Measurements from ENCODE around the gene CLTC. TPM values are rescaled to one million over a fixed set of nuclear protein-coding genes. Genes with fewer than 3 reads are reported as not detected.

Gene CLTC
- total and polyA plus RNA-seq, 2 experiments from 2014 or later = 107 to 344 TPM

DNA sequence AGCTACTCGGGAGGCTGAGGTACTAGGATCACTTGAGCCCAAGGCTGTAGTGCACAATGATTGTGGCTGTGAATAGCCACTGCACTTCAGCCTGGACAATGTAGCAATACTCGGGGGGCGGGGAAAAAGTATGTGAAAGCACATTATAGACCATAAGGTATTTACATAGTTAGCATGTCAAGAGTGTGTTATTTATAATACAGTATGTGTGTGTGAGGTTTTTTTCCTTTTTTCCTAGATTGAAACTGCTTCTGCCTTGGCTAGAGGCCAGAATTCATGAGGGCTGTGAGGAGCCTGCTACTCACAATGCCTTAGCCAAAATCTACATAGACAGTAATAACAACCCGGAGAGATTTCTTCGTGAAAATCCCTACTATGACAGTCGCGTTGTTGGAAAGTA, 57.0 kb downstream of the CLTC start:
- Histone ChIP-seq H2AFZ (no peak overlapping the region), H3K4me2 (no peak overlapping the region), H3K79me2 (replicated peaks; ENCODE audit: insufficient read depth) (no peaks in the 10 kb centered on the region), H3K9me2 (ENCODE audit: insufficient read depth) (no peaks in the 10 kb centered on the region), H3K4me1 (ENCODE audit: insufficient read depth) (no peaks in the 10 kb centered on the region), H3K36me3 (ENCODE audit: insufficient read depth) (peaks cover 74% of the 10 kb centered on the region), H3K27ac (ENCODE audit: low read depth) (no peak overlapping the region), H4K20me1 (replicated peaks; ENCODE audit: insufficient read depth) (peaks cover 7% of the 10 kb centered on the region; the same call in 1 of the 2 replicates), H3F3A (replicated peaks; ENCODE audit: low read depth) (0 out of 2 replicates have a peak, but pooled peaks cover 3% of the 10 kb centered on the region), H3K4me3 (no peak overlapping the region), H3K27me3 (ENCODE audit: insufficient read depth) (no peaks in the 10 kb centered on the region)
- no peak overlapping the region for H3K4me3 Mint-ChIP-seq
- no peak overlapping the region for H3K27ac Mint-ChIP-seq
- H3K9me3 Mint-ChIP-seq = no peaks in the 10 kb centered on the region
- DNase-seq (ENCODE audit: low spot score) = no peak
- H3K36me3 Mint-ChIP-seq (ENCODE audit: low read depth) = peaks cover 75% of the 10 kb centered on the region
- ATAC-seq = no peak
- TF ChIP-seq, protein P1, sequence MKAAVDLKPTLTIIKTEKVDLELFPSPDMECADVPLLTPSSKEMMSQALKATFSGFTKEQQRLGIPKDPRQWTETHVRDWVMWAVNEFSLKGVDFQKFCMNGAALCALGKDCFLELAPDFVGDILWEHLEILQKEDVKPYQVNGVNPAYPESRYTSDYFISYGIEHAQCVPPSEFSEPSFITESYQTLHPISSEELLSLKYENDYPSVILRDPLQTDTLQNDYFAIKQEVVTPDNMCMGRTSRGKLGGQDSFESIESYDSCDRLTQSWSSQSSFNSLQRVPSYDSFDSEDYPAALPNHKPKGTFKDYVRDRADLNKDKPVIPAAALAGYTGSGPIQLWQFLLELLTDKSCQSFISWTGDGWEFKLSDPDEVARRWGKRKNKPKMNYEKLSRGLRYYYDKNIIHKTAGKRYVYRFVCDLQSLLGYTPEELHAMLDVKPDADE (IDR thresholded peaks at IDR 0.05) = no peak
- TF ChIP-seq CREB1 (CRISPR knock-in tag; IDR thresholded peaks at IDR 0.05; ENCODE audit: low read depth) (no peak), NANOG (IDR thresholded peaks at IDR 0.05; ENCODE audit: borderline replicate concordance) (no peak), ZNF114 (CRISPR knock-in tag; IDR thresholded peaks at IDR 0.05) (no peak), EZH2phosphoT487 (IDR thresholded peaks at IDR 0.05; ENCODE audit: unreplicated experiment) (no peak)
- no peaks in the 10 kb centered on the region for H3K4me1 Mint-ChIP-seq
- no peaks in the 10 kb centered on the region for H3K27me3 Mint-ChIP-seq (ENCODE audit: insufficient read depth, low read depth, poor library complexity)

DNA sequence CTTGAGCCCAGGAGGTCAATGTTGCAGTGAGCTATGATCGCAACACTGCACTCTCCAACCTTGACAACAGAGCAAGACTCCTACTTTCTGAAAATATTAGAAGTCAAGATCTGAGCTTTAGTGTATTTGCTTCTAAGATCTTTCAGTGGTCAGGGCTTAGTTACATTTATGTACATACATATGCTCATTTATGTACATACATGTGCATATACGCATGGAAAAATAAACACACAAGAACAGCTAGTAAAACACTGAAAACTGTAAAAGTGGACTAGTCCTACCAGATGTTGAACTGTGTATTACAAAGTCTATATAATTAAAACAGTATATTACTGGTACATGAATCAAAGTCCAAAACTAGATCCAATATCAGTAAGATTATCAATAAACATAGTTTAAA, 59.2 kb downstream of the CLTC start:
- peaks cover 89% of the 10 kb centered on the region for H3K36me3 Mint-ChIP-seq (ENCODE audit: low read depth)
- Histone ChIP-seq H3K4me3 (no peak overlapping the region), H2AFZ (no peak overlapping the region), H3K27me3 (ENCODE audit: insufficient read depth) (no peaks in the 10 kb centered on the region), H3K4me2 (no peak overlapping the region), H3K27ac (ENCODE audit: low read depth) (no peak overlapping the region), H3K79me2 (replicated peaks; ENCODE audit: insufficient read depth) (no peaks in the 10 kb centered on the region), H3K4me1 (ENCODE audit: insufficient read depth) (no peaks in the 10 kb centered on the region), H3F3A (replicated peaks; ENCODE audit: low read depth) (0 out of 2 replicates have a peak, but pooled peaks cover 3% of the 10 kb centered on the region), H3K36me3 (ENCODE audit: insufficient read depth) (peaks cover 82% of the 10 kb centered on the region), H3K9me2 (ENCODE audit: insufficient read depth) (no peaks in the 10 kb centered on the region), H4K20me1 (replicated peaks; ENCODE audit: insufficient read depth) (peaks cover 6% of the 10 kb centered on the region; the same call in 1 of the 2 replicates)
- no peaks in the 10 kb centered on the region for H3K9me3 Mint-ChIP-seq
- H3K27ac Mint-ChIP-seq = no peak overlapping the region
- DNase-seq (ENCODE audit: low spot score) = no peak
- no peak for ATAC-seq
- no peaks in the 10 kb centered on the region for H3K4me1 Mint-ChIP-seq
- no peaks in the 10 kb centered on the region for H3K27me3 Mint-ChIP-seq (ENCODE audit: insufficient read depth, low read depth, poor library complexity)
- TF ChIP-seq, protein P2, sequence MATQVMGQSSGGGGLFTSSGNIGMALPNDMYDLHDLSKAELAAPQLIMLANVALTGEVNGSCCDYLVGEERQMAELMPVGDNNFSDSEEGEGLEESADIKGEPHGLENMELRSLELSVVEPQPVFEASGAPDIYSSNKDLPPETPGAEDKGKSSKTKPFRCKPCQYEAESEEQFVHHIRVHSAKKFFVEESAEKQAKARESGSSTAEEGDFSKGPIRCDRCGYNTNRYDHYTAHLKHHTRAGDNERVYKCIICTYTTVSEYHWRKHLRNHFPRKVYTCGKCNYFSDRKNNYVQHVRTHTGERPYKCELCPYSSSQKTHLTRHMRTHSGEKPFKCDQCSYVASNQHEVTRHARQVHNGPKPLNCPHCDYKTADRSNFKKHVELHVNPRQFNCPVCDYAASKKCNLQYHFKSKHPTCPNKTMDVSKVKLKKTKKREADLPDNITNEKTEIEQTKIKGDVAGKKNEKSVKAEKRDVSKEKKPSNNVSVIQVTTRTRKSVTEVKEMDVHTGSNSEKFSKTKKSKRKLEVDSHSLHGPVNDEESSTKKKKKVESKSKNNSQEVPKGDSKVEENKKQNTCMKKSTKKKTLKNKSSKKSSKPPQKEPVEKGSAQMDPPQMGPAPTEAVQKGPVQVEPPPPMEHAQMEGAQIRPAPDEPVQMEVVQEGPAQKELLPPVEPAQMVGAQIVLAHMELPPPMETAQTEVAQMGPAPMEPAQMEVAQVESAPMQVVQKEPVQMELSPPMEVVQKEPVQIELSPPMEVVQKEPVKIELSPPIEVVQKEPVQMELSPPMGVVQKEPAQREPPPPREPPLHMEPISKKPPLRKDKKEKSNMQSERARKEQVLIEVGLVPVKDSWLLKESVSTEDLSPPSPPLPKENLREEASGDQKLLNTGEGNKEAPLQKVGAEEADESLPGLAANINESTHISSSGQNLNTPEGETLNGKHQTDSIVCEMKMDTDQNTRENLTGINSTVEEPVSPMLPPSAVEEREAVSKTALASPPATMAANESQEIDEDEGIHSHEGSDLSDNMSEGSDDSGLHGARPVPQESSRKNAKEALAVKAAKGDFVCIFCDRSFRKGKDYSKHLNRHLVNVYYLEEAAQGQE (IDR thresholded peaks at IDR 0.05; ENCODE audit: unreplicated experiment) = no peak
- TF ChIP-seq JUNB (IDR thresholded peaks at IDR 0.05; ENCODE audit: unreplicated experiment) (no peak), ZNF114 (CRISPR knock-in tag; IDR thresholded peaks at IDR 0.05) (no peak), ZNF331 (CRISPR knock-in tag; IDR thresholded peaks at IDR 0.05; ENCODE audit: low read depth) (no peak), EZH2phosphoT487 (IDR thresholded peaks at IDR 0.05; ENCODE audit: unreplicated experiment) (no peak), NANOG (IDR thresholded peaks at IDR 0.05; ENCODE audit: borderline replicate concordance) (no peak)
- TF ChIP-seq, protein P1 (IDR thresholded peaks at IDR 0.05) = no peak
- no peak overlapping the region for H3K4me3 Mint-ChIP-seq
